Activated T-cell treated with anti-CD3 and anti-CD28 coated beads, Interleukin-2, amount 50 U/mL, for 1 hour (primary cell): Measurements from ENCODE around the gene ZDHHC6.
A peak's percentile ranks its signal among the peaks of the same experiment; 100 is the strongest.
"Not testable (repeated sequence)": the region's sequence is repeated elsewhere in the genome, so short reads cannot be mapped to it uniquely, and the experiment has no call there.

ENCODE experiments used
- DNase-seq: peaks from one replicate; pipeline ENCODE4 v3.0.0-alpha.2; 2020

The ZDHHC6 gene, protein sequence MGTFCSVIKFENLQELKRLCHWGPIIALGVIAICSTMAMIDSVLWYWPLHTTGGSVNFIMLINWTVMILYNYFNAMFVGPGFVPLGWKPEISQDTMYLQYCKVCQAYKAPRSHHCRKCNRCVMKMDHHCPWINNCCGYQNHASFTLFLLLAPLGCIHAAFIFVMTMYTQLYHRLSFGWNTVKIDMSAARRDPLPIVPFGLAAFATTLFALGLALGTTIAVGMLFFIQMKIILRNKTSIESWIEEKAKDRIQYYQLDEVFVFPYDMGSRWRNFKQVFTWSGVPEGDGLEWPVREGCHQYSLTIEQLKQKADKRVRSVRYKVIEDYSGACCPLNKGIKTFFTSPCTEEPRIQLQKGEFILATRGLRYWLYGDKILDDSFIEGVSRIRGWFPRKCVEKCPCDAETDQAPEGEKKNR

DNA sequence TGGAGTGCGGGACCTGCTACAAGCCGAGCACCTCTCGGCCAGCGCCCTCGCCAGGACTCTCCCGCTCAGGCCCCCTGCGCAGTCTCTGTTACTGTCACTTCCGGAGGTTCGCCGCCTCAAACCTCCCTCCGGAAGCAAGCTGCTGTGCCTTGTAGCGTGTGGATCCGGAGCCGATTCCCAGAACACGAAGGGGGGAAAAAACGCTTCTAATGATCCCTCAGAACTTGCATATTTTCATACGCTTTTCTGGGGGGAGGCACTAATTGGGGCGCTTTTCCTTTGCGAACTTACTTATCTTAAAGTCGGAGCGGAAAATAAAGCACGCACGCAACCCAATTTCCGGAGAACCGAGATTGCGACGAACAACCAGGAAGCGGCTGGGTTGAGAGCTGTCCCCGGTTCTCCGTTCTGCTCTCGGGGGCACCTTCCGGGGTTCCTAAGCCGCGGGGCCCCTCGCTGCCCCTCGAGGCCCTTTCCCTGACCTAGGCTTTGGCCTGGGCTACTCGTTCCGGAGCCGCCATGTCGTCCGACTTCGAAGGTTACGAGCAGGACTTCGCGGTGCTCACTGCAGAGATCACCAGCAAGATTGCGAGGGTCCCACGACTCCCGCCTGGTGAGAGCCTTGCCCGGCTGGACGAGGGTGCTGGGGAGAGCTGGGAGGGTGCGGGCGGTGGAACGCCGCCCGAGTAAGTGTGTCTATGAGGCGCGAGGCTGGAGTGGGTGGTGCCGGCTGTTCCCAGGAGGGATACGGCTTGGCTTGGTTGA lies at the start of gene ZDHHC6, which contains the start of gene VTI1A:
TSS of gene ZDHHC6 (minus strand) at position 60 of the 765 bp plus-strand sequence. CDS start 1,478 bp downstream, outside the sequence.
TSS of gene VTI1A (plus strand) at position 361 of the 765 bp plus-strand sequence. CDS start at position 520, 159 bp downstream.
- DNase-seq: peak; percentile 86

- DNase-seq: no peak
These were observed 46.0 kb upstream of the ZDHHC6 start for GRCh38 chr10:112492736-112493135.

GRCh38 chr10:112491144-112491543 lies 44.4 kb upstream of the ZDHHC6 start:
- DNase-seq: no peak

- no peak for DNase-seq
These were observed 43.8 kb upstream of the ZDHHC6 start for GRCh38 chr10:112490545-112490944.

GRCh38 chr10:112487964-112488363 lies 41.2 kb upstream of the ZDHHC6 start:
- no peak for DNase-seq

- DNase-seq: no peak
These were observed 37.7 kb upstream of the ZDHHC6 start for GRCh38 chr10:112484399-112484798.

GRCh38 chr10:112481602-112482001 lies 34.9 kb upstream of the ZDHHC6 start:
- DNase-seq: no peak

GRCh38 chr10:112475575-112476218 lies 29.0 kb upstream of the ZDHHC6 start:
- no peak for DNase-seq

GRCh38 chr10:112471878-112472487 lies 25.3 kb upstream of the ZDHHC6 start:
- DNase-seq: no peak

GRCh38 chr10:112467541-112468075 lies 20.9 kb upstream of the ZDHHC6 start:
- no peak for DNase-seq

- DNase-seq: no peak
These were observed 20.1 kb upstream of the ZDHHC6 start for GRCh38 chr10:112466802-112467201.

DNA sequence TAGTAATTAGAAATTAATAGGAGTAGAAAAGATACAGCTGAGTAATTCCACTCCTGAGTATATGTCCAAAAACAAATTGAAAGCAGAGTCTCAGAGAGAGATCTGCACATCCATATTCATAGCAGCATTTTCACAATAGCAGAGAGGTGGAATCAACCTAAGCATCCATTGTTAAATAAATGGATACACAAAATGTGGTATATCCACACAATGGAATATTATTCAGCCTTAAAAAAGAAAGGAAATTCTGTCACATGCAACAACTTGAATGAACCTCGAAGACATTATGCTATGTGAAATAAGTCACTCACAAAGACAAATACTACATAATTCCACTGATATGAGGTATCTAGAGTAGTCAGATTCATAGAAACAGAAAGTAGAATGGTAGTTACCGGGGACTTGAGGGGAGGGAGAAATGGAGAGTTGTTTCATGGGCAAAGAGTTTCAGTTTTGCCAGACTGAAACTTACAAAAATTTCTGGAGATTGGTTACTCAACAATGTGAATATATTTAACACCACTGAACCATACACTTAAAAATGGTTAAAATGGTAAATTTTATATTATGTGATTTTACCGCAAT lies 18.7 kb upstream of the ZDHHC6 start:
- DNase-seq: no peak

DNA sequence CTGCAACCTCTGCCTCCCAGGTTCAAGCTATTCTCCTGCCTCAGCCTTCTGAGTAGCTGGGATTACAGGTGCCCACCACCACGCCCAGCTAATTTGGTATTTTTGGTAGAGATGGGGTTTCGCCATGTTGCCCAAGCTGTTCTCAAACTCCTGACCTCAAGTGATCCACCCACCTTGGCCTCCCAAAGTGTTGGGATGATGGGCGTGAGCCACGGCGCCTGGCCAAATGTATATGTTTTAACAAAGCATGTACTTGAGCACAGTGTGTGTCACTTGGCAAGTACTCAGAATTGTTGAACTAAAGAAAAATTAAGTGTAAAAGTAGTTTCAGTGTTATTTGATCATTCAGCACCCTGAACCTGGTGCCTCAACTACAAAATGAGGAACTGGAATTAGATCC lies 17.4 kb upstream of the ZDHHC6 start:
- not testable (repeated sequence) for DNase-seq

DNA sequence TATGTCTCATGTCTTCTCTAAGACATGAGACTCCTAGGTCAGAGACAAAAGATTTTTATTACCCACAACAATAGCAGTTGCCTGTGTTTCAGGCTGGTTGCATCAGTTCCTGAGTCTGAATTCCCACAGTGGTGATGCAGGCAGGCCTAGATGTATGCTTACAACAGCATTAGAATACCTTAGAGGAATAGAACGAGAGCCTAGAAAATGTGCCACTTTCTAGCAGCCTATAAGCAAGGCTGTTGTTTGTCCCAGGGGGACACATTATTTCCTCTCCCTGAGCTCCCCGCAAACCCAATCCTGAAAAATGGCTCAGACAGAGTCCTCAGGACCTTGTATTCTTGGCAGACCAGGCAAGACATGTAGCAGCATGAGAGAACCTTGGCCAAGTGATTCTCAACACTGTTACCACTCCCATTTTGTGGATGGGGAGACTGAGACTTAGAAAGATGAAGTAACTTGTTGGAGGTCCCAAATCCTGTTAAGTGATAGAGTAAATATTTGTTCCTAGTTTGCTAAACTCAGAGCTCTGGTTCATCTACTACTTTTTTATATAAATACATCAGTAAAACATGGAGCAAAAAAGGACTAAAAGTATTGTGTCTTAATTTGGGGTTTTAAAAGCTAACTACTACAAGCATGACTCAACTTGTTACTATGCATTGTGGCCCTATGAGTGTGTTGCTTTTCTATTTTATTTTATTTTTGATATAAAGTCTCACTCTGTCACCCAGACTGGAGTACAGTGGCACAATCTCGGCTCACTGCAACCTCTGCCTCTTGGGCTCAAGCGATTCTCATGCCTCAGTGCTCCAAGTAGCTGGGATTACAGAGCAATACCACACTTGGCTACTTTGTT lies 14.5 kb upstream of the ZDHHC6 start:
- DNase-seq: no peak

DNA sequence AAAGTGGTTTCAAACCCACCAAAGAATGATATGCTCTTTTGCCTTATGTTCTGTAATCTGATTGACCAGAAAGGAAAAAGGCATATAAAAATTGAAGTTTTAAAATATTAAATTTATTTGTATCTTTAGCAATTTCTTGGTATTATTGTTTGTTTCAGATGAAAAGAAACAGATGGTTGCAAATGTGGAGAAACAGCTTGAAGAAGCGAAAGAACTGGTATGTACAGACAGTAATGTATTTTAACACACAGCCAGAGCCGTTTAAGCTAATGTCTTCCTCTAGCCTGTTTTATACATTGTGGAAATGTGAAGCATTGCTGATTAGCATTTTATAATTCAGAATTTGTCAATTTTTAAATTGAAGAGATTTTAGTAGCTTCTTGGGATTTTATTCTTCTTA lies 13.7 kb upstream of the ZDHHC6 start:
- DNase-seq: no peak

DNA sequence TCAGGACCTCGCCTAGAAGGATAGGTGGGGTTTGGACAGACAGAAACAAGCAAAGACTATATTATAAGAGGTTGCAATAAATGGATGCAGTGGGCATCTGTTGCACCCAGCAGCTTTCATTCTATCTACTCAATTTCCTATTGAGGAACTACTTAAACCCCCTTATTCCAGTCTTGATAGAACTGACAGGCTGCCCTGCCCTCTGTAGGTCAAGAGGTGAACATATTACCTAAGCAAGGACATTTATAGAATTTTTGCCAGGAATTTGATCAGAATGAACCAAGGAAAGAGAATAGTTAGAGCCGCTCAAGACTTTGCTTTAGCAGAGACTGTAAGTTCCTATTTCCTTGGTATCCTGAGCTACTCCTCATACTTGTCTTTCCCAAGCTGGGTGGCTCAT lies 9.8 kb upstream of the ZDHHC6 start:
- DNase-seq: no peak

DNA sequence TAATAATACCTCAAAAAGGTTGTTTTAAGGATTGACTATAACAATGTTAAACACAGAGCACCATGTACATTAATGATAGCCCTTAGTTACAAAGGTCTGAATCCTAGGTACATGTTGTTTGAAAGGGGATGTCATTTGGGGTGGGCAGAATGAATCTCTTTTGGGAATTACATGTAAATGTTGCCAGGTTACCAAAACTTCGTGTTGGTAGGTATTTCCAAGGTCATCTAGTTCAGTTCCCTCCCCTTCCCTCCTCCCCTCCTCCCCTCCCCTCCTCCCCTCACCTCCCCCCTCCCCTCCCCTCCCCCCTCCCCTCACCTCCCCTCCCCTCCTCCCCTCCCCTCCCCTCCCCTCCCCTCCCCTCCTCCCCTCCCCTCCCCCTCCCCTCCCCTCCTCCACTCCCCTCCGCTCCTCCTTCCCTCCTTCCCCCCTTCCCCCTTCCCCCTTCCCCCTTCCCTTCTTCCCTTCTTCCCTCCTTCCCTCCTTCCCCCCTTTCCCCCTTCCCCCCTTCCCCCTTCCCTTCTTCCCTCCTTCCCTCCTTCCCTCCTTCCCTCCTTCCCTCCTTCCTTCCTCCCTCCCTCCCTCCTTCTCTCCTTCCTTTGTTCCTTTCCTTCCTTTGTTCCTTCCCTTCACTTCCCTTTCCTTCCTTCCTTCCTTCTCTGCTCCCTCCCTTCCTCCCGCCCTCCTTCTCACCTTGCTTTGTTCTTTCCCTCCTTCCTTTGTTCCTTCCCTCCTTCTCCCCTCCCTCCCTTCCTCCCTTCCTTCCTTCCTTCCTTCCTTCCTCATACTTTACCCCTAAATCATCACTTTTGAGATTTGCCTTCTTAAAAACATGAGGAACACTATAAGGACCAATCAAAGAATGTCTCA lies 8.4 kb upstream of the ZDHHC6 start:
- no peak for DNase-seq

GRCh38 chr10:112448888-112449287 lies 2.2 kb upstream of the ZDHHC6 start:
- no peak for DNase-seq

- no peak for DNase-seq
These were observed 860 bp upstream of the ZDHHC6 start for GRCh38 chr10:112447620-112447928.

- DNase-seq: no peak
These were observed 459 bp downstream of the ZDHHC6 start for GRCh38 chr10:112446055-112446854.
